Endothelial cell of umbilical vein (primary cell): Measurements from ENCODE around the gene INSM2. TPM values are rescaled to one million over a fixed set of nuclear protein-coding genes. Genes with fewer than 3 reads are reported as not detected.

ENCODE experiments used
- BruUV-seq: library from RNA; stranded (reverse); fragments of 400-500 nt; replicated peaks from 2 replicates; lab custom pipeline; 2021; lab: Mats Ljungman, UMichigan
- CTCF ChIA-PET: fragments of 300-600, 350-600 bp; sonication (Branson Sonifier 250); formaldehyde crosslinking; loops from one replicate; lab custom pipeline; 2021; ENCODE audit warnings: antibody characterized with exemption, inconsistent platforms; lab: Charles Lee
- POLR2A ChIA-PET: fragments of 300-600, 350-600 bp; sonication (Branson Sonifier 250); formaldehyde crosslinking; loops from one replicate; lab custom pipeline; 2021; ENCODE audit warnings: antibody characterized with exemption, inconsistent platforms; lab: Charles Lee
- DNase-seq: peaks from one replicate; pipeline ENCODE4 v3.0.0-alpha.2; 2011; ENCODE audit warnings: low read depth, low spot score
- FAIRE-seq: peaks from 2 replicates; lab custom pipeline; 2011; peaks lifted over from hg19 to GRCh38; lab: Jason Lieb, UNC
- H2AFZ ChIP-seq: 2 replicates; pipeline ENCODE4 v1.6.0; 2012; ENCODE audit warnings: low read depth, low read length, control low read depth, inconsistent platforms
- H3K27ac ChIP-seq: 2 replicates; pipeline ENCODE4 v1.5.1; 2011; ENCODE audit warnings: low read depth, mild to moderate bottlenecking, control low read depth, low read length, moderate library complexity; ENCODE audit not compliant: insufficient read depth
- H3K27me3 ChIP-seq, 2 experiments: 2 replicates each; pipeline versions ENCODE4 v1.6.0 to v1.6.1; 2011; ENCODE audit warnings: low read length in 2 of 2, mixed read lengths in 1 of 2; ENCODE audit not compliant: control insufficient read depth in 2 of 2, insufficient read depth in 2 of 2
- H3K36me3 ChIP-seq, 2 experiments: 2 replicates in 1 of 2; 3 replicates in 1 of 2; pipeline ENCODE4 v1.5.1; 2011; ENCODE audit warnings: low read length in 2 of 2, mild to moderate bottlenecking in 1 of 2, moderate library complexity in 1 of 2; ENCODE audit not compliant: control insufficient read depth in 2 of 2, insufficient read depth in 2 of 2; ENCODE audit errors: extremely low read depth in 1 of 2
- H3K4me1 ChIP-seq: 3 replicates; pipeline ENCODE4 v1.5.1; 2011; ENCODE audit warnings: mild to moderate bottlenecking, low read length; ENCODE audit not compliant: control insufficient read depth, insufficient read depth; ENCODE audit errors: extremely low read depth
- H3K4me2 ChIP-seq: 2 replicates; pipeline ENCODE4 v1.6.1; 2011; ENCODE audit warnings: low read length, control low read depth, mixed read lengths; ENCODE audit not compliant: insufficient read depth
- H3K4me3 ChIP-seq, 3 experiments: fragments of 200-600 bp in 1 of 3; sonication (generic), shearing (Covaris generic) in 1 of 3; replicated peaks in 1 of 3; 2 replicates each; pipeline ENCODE4 v1.5.1; 2011 to 2016; ENCODE audit warnings: control low read depth in 3 of 3, low read length in 3 of 3, mild to moderate bottlenecking in 2 of 3, inconsistent platforms in 1 of 3, low read depth in 1 of 3, moderate library complexity in 1 of 3; ENCODE audit not compliant: insufficient read depth in 1 of 3
- H3K79me2 ChIP-seq: 2 replicates; pipeline ENCODE4 v1.6.0; 2012; ENCODE audit warnings: low read length, inconsistent platforms; ENCODE audit not compliant: control insufficient read depth, insufficient read depth
- H3K9ac ChIP-seq: replicated peaks from 2 replicates; pipeline ENCODE3; 2011; ENCODE audit warnings: low read length, control low read depth; ENCODE audit not compliant: insufficient read depth; ENCODE audit errors: extremely low read depth
- H3K9me1 ChIP-seq: replicated peaks from 3 replicates; pipeline ENCODE4 v1.6.0; 2011; ENCODE audit warnings: mild to moderate bottlenecking, low read length; ENCODE audit not compliant: control insufficient read depth, insufficient read depth; ENCODE audit errors: extremely low read depth
- H3K9me3 ChIP-seq: replicated peaks from 2 replicates; pipeline ENCODE4 v1.5.1; 2012; ENCODE audit warnings: low read length, inconsistent platforms; ENCODE audit not compliant: control insufficient read depth, insufficient read depth
- H4K20me1 ChIP-seq: replicated peaks from 2 replicates; pipeline ENCODE3; 2011; ENCODE audit warnings: mild to moderate bottlenecking, low read length; ENCODE audit not compliant: control insufficient read depth, insufficient read depth; ENCODE audit errors: extremely low read depth
- CTCF ChIP-seq, 2 donors: IDR thresholded peaks; 1 replicate in 1 of 2; 2 replicates in 1 of 2; pipeline ENCODE4 v1.5.1; 2011; ENCODE audit warnings: low read length in 2 of 2, mild to moderate bottlenecking in 2 of 2, moderate library complexity in 2 of 2, control low read depth in 1 of 2, inconsistent platforms in 1 of 2, low read depth in 1 of 2; ENCODE audit not compliant: insufficient read depth in 1 of 2; ENCODE audit errors: extremely low read depth in 1 of 2
- EZH2 ChIP-seq: IDR thresholded peaks from 2 replicates; pipeline ENCODE4 v1.6.1; 2012; ENCODE audit warnings: borderline replicate concordance, low read depth, mild to moderate bottlenecking, moderate library complexity, low read length, inconsistent platforms; ENCODE audit not compliant: severe bottlenecking
- FOS ChIP-seq: IDR thresholded peaks from 2 replicates; pipeline ENCODE4 v1.6.1; 2011; ENCODE audit warnings: mild to moderate bottlenecking, low read length, moderate library complexity, borderline replicate concordance; ENCODE audit not compliant: insufficient read depth
- GATA2 ChIP-seq: IDR thresholded peaks from 2 replicates; pipeline ENCODE4 v1.7.0; 2011; ENCODE audit warnings: low read depth, mild to moderate bottlenecking, moderate library complexity, mixed read lengths, low read length; ENCODE audit not compliant: insufficient read length, insufficient read depth
- JUN ChIP-seq: IDR thresholded peaks from 2 replicates; pipeline ENCODE4 v1.6.1; 2011; ENCODE audit warnings: borderline replicate concordance, low read depth; ENCODE audit not compliant: insufficient read length, insufficient read depth
- MAX ChIP-seq: IDR thresholded peaks from 2 replicates; pipeline ENCODE4 v1.6.1; 2011; ENCODE audit not compliant: insufficient read depth, insufficient read length
- MYC ChIP-seq: IDR thresholded peaks from one replicate; pipeline ENCODE4 v1.6.1; 2011; ENCODE audit warnings: mild to moderate bottlenecking, low read depth, low read length
- POLR2A ChIP-seq: IDR thresholded peaks from 2 replicates; pipeline ENCODE4 v1.6.1; 2012; ENCODE audit warnings: low read depth, mild to moderate bottlenecking, control low read depth, low read length
- POLR2AphosphoS5 ChIP-seq: IDR thresholded peaks from 2 replicates; pipeline ENCODE4 v1.6.1; 2012; ENCODE audit warnings: low read depth, mild to moderate bottlenecking, control low read depth, low read length, moderate library complexity; ENCODE audit not compliant: insufficient read depth
- dilution Hi-C: fragments of 300-500 bp; cut with MboI; formaldehyde crosslinking; loops from one replicate; pipeline ENCODE4 v1.15.0; 2019; ENCODE audit warnings: low sequenced_read_pairs; ENCODE audit not compliant: extremely low pct_ligation_motif_present
- intact Hi-C: fragments of 100-400 bp; cut with micrococcal nuclease; formaldehyde crosslinking; loops from one replicate; pipeline ENCODE4 v1.10.0; 2022
- polyA plus RNA-seq, 4 experiments: library from polyadenylated mRNA; depleted of rRNA in 3 of 4; stranded (reverse) in 3 of 4; unstranded in 1 of 4; fragments of >200 nt; gene quantifications; 2 replicates each; pipeline versions ENCODE4 v1.2.1 to v1.2.3, GENCODE V29; 2011 to 2012; ENCODE audit warnings: missing spikeins in 1 of 4
- total RNA-seq: library from RNA; stranded (reverse); gene quantifications from 2 replicates; pipeline ENCODE4 v1.2.3, GENCODE V29; 2021

INSM2 gene
- total and polyA plus RNA-seq, 2 donors (not counting 3 experiments of a cell fraction or from before 2014, with no cell fraction given), result not detected

- dilution Hi-C loops, result no loop called here
These were observed 27.5 kb upstream of the INSM2 start for GRCh38 chr14:35506461-35506860.

More at GRCh38 chr14:35506461-35506860, 27.5 kb upstream of the INSM2 start:
- ChIA-PET POLR2A (no interaction called here), CTCF (no interaction called here)
- Histone ChIP-seq H2AFZ (peak overlapping the region; percentile 48), H3K4me2 (peak overlapping the region; percentile 73), H3K27me3 (no peaks in the 10 kb centered on the region), H3K79me2 (no peaks in the 10 kb centered on the region), H3K9me1 (no peaks in the 10 kb centered on the region), H3K9ac (peak overlapping the region; percentile 31), H3K27ac (peak overlapping the region; percentile 86), H3K4me1 (peaks cover 16% of the 10 kb centered on the region), H3K36me3 (no peaks in the 10 kb centered on the region), H4K20me1 (no peaks in the 10 kb centered on the region), H3K4me3 (no peak overlapping the region), H3K9me3 (no peaks in the 10 kb centered on the region)
- BruUV-seq, result TSS peak; percentile 67
- FAIRE-seq (peak; percentile 26), DNase-seq (no peak)
- intact Hi-C loops, result no loop called here
- TF ChIP-seq FOS (no peak), EZH2 (no peak), MYC (no peak), MAX (no peak), GATA2 (no peak), CTCF (IDR thresholded peaks at IDR 0.05; ENCODE audit: extremely low read depth in 1 of 2, insufficient read depth in 1 of 2, low read depth in 1 of 2, low read length in 2 of 2) (no peak), POLR2AphosphoS5 (no peak), JUN (no peak), POLR2A (no peak)
